GM12878 (cell line): Measurements from ENCODE around the gene PYGM.

Experiments used
- GABPA ChIP-seq: IDR thresholded peaks from 2 replicates; pipeline ENCODE4 v1.6.1; 2014; ENCODE audit warnings: antibody characterized with exemption, low read depth, mild to moderate bottlenecking, inconsistent platforms
- POLR2A ChIP-seq: IDR thresholded peaks from 2 replicates; pipeline ENCODE4 v1.6.1; 2011; ENCODE audit warnings: low read depth, mild to moderate bottlenecking, low read length
- SRF ChIP-seq, 2 experiments: IDR thresholded peaks; 2 replicates each; pipeline ENCODE4 v1.6.1; 2011; ENCODE audit warnings: low read depth in 2 of 2, low read length in 2 of 2, mild to moderate bottlenecking in 1 of 2, moderate library complexity in 1 of 2
- TAF1 ChIP-seq: IDR thresholded peaks from 2 replicates; pipeline ENCODE4 v1.6.1; 2011; ENCODE audit warnings: mild to moderate bottlenecking, low read depth, low read length, borderline replicate concordance
- ZNF207 ChIP-seq: fragments of 450-650 bp; IDR thresholded peaks from 2 replicates; pipeline ENCODE4 v1.6.1; 2014; ENCODE audit warnings: antibody characterized with exemption, mild to moderate bottlenecking, borderline replicate concordance
- ZSCAN29 ChIP-seq: fragments of 450-650 bp; IDR thresholded peaks from 2 replicates; pipeline ENCODE4 v1.6.1; 2017; ENCODE audit warnings: mild to moderate bottlenecking, moderate library complexity
- TF ChIP-seq, protein P1 (sequence below): fragments of 450-650 bp; formaldehyde crosslinking; IDR thresholded peaks from 2 replicates; pipeline ENCODE4 v1.4.0; 2020; ENCODE audit warnings: mild to moderate bottlenecking, moderate library complexity
- TF ChIP-seq, protein P2 (sequence below), 3 experiments: IDR thresholded peaks in 2 of 3; conservative IDR thresholded peaks in 1 of 3; 2 replicates each; pipeline ENCODE4 v1.5.1; 2011; ENCODE audit warnings: low read depth in 3 of 3, low read length in 3 of 3, mild to moderate bottlenecking in 3 of 3, control low read depth in 2 of 3, moderate library complexity in 2 of 3, inconsistent platforms in 1 of 3, mixed read lengths in 1 of 3; ENCODE audit not compliant: control insufficient read depth in 2 of 3, insufficient read depth in 1 of 3; ENCODE audit errors: extremely low read depth in 1 of 3
- TF ChIP-seq, protein P3 (sequence below): IDR thresholded peaks from 2 replicates; pipeline ENCODE4 v1.6.1; 2012; ENCODE audit warnings: mild to moderate bottlenecking, low read depth, low read length

DNA sequence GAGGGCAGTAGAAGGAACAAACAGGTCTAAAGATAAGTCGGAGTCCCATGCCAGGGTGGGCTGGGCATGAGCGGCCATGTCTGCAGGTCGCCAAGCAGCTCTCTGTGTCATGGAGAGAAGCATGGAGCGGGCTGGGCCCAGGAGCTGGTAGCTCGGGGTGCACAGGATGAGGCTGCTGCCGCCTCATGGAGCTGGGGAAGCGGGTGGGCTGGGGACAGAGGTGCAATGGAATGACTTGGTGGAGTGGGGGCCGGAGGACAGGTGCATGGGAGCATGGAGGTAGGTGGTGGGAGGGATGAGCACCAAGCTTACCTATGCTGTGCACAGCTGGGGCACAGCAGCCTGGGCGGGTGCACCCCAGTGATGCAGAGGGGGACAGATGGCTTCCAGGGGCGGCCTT, 40.4 kb downstream of the PYGM start:
- TF ChIP-seq TAF1 (no peak), ZNF207 (no peak), ZSCAN29 (no peak), GABPA (no peak), SRF (IDR thresholded peaks at IDR 0.05; ENCODE audit: low read depth in 2 of 2, low read length in 2 of 2) (no peak), POLR2A (no peak)
- TF ChIP-seq, protein P1, sequence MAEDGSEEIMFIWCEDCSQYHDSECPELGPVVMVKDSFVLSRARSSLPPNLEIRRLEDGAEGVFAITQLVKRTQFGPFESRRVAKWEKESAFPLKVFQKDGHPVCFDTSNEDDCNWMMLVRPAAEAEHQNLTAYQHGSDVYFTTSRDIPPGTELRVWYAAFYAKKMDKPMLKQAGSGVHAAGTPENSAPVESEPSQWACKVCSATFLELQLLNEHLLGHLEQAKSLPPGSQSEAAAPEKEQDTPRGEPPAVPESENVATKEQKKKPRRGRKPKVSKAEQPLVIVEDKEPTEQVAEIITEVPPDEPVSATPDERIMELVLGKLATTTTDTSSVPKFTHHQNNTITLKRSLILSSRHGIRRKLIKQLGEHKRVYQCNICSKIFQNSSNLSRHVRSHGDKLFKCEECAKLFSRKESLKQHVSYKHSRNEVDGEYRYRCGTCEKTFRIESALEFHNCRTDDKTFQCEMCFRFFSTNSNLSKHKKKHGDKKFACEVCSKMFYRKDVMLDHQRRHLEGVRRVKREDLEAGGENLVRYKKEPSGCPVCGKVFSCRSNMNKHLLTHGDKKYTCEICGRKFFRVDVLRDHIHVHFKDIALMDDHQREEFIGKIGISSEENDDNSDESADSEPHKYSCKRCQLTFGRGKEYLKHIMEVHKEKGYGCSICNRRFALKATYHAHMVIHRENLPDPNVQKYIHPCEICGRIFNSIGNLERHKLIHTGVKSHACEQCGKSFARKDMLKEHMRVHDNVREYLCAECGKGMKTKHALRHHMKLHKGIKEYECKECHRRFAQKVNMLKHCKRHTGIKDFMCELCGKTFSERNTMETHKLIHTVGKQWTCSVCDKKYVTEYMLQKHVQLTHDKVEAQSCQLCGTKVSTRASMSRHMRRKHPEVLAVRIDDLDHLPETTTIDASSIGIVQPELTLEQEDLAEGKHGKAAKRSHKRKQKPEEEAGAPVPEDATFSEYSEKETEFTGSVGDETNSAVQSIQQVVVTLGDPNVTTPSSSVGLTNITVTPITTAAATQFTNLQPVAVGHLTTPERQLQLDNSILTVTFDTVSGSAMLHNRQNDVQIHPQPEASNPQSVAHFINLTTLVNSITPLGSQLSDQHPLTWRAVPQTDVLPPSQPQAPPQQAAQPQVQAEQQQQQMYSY (CRISPR knock-in tag): no peak
- TF ChIP-seq, protein P2, sequence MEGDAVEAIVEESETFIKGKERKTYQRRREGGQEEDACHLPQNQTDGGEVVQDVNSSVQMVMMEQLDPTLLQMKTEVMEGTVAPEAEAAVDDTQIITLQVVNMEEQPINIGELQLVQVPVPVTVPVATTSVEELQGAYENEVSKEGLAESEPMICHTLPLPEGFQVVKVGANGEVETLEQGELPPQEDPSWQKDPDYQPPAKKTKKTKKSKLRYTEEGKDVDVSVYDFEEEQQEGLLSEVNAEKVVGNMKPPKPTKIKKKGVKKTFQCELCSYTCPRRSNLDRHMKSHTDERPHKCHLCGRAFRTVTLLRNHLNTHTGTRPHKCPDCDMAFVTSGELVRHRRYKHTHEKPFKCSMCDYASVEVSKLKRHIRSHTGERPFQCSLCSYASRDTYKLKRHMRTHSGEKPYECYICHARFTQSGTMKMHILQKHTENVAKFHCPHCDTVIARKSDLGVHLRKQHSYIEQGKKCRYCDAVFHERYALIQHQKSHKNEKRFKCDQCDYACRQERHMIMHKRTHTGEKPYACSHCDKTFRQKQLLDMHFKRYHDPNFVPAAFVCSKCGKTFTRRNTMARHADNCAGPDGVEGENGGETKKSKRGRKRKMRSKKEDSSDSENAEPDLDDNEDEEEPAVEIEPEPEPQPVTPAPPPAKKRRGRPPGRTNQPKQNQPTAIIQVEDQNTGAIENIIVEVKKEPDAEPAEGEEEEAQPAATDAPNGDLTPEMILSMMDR (IDR thresholded peaks at IDR 0.05 in 2 of 3, conservative IDR thresholded peaks at IDR 0.05 in 1 of 3; ENCODE audit: control insufficient read depth in 2 of 3, extremely low read depth in 1 of 3, insufficient read depth in 1 of 3, low read depth in 3 of 3, low read length in 3 of 3): no peak
- TF ChIP-seq, protein P3, sequence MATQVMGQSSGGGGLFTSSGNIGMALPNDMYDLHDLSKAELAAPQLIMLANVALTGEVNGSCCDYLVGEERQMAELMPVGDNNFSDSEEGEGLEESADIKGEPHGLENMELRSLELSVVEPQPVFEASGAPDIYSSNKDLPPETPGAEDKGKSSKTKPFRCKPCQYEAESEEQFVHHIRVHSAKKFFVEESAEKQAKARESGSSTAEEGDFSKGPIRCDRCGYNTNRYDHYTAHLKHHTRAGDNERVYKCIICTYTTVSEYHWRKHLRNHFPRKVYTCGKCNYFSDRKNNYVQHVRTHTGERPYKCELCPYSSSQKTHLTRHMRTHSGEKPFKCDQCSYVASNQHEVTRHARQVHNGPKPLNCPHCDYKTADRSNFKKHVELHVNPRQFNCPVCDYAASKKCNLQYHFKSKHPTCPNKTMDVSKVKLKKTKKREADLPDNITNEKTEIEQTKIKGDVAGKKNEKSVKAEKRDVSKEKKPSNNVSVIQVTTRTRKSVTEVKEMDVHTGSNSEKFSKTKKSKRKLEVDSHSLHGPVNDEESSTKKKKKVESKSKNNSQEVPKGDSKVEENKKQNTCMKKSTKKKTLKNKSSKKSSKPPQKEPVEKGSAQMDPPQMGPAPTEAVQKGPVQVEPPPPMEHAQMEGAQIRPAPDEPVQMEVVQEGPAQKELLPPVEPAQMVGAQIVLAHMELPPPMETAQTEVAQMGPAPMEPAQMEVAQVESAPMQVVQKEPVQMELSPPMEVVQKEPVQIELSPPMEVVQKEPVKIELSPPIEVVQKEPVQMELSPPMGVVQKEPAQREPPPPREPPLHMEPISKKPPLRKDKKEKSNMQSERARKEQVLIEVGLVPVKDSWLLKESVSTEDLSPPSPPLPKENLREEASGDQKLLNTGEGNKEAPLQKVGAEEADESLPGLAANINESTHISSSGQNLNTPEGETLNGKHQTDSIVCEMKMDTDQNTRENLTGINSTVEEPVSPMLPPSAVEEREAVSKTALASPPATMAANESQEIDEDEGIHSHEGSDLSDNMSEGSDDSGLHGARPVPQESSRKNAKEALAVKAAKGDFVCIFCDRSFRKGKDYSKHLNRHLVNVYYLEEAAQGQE: no peak
